Measurements from ENCODE around the gene NSMCE1. TPM values are rescaled to one million over a fixed set of nuclear protein-coding genes. Genes with fewer than 3 reads are reported as not detected.

The NSMCE1 gene
- total RNA-seq, 1 donor from 2014 or later, result 24.8 TPM

Other genes starting within 250 kb of the NSMCE1 start
- gene C16orf82, start 201.8 kb downstream of the NSMCE1 start, total RNA-seq, result not detected
- gene KDM8, start 65.2 kb downstream of the NSMCE1 start, total RNA-seq, result 3.0 TPM
- 3.2 TPM for gene IL4R, start 45.2 kb upstream of the NSMCE1 start, total RNA-seq
- under 0.01 TPM for gene IL21R, start 133.4 kb upstream of the NSMCE1 start, total RNA-seq